ENCODE results near the gene RYR2.

GRCh38 chr1:237191403-237191802 is 149.4 kb downstream of the RYR2 start:
- no peak for TF ChIP-seq CTCF (IDR thresholded peaks at IDR 0.05)
- TF ChIP-seq NRF1 (IDR thresholded peaks at IDR 0.05; ENCODE audit: low read depth, low read length) = no peak
- no peak for TF ChIP-seq YY1 (IDR thresholded peaks at IDR 0.05; ENCODE audit: low read depth)
- TF ChIP-seq MXI1 (IDR thresholded peaks at IDR 0.05; ENCODE audit: low read depth, low read length) = no peak
- TF ChIP-seq GABPA (IDR thresholded peaks at IDR 0.05; ENCODE audit: low read depth) = no peak
- no peak for TF ChIP-seq NFIC (IDR thresholded peaks at IDR 0.05; ENCODE audit: borderline replicate concordance)

Measured in SK-N-SH (cell line).